Cardiac septum (tissue), 1 donor: ENCODE measurements around the gene ACSS3. TPM values are rescaled to one million over a fixed set of nuclear protein-coding genes. Genes with fewer than 3 reads are reported as not detected.
"Not testable (repeated sequence)": the region's sequence is repeated elsewhere in the genome, so short reads cannot be mapped to it uniquely, and the experiment has no call there.

Experiments
- DNase-seq: peaks from one replicate; pipeline ENCODE4 v3.0.0-alpha.2; 2020; ENCODE audit warnings: low spot score
- intact Hi-C: fragments of 100-400 bp; cut with DNase I; formaldehyde crosslinking; loops from one replicate; pipeline ENCODE4 v1.14.0; 2022
- long read RNA-seq: library from polyadenylated mRNA; unstranded; transcript quantifications from one replicate; pipeline ENCODE4 v2.0.0, GENCODE V29; 2021
- total RNA-seq: library from RNA; stranded (reverse); fragmentation: NEBNext Ultra II Directional; extraction: Animal tissue kit (Norgen Biotek cat#: 25700); gene quantifications from one replicate; pipeline ENCODE4 v1.2.1, GENCODE V29; 2021
- donor health status: DM: no; HTN: no; CAD: no.

ACSS3 gene, protein sequence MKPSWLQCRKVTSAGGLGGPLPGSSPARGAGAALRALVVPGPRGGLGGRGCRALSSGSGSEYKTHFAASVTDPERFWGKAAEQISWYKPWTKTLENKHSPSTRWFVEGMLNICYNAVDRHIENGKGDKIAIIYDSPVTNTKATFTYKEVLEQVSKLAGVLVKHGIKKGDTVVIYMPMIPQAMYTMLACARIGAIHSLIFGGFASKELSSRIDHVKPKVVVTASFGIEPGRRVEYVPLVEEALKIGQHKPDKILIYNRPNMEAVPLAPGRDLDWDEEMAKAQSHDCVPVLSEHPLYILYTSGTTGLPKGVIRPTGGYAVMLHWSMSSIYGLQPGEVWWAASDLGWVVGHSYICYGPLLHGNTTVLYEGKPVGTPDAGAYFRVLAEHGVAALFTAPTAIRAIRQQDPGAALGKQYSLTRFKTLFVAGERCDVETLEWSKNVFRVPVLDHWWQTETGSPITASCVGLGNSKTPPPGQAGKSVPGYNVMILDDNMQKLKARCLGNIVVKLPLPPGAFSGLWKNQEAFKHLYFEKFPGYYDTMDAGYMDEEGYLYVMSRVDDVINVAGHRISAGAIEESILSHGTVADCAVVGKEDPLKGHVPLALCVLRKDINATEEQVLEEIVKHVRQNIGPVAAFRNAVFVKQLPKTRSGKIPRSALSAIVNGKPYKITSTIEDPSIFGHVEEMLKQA
- total RNA-seq: 26.7 TPM
- long read RNA-seq, full-length matches to known transcripts: 17 of 23 reads
- long read RNA-seq, partial matches to known transcripts: 4 of 23 reads
- long read RNA-seq, other reads (novel, unspliced or antisense): 2 of 23 reads

GRCh38 chr12:81077686-81078441, at the start of gene ACSS3:
Gene ACSS3 (plus strand): TSS chr12:81078079. CDS start chr12:81078121, 42 bp downstream.
- peak; percentile 84 for DNase-seq
- intact Hi-C loops: loop anchor here (5.0 kb wide), 1 partner anchor 141 kb away; the partner anchor contains the start of gene LIN7A

DNA sequence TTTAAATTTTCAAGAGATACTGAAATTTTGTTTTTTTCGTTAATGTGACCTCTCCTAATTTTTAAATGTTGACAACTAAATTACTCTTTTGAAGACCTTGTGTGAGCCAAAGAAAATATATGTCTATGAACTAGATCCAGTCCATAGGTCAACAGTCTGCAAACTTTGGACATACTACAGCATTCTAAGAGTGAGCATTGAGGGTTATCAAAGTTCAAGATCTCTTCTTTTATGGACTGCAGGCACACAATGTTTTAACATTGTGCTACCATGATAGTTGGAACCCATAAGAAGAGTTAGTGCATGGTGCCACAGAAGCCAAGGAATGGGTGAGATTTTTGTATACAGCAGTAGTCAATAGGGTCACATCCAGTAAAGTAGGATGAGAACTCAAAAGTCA, 43.0 kb upstream of the ACSS3 start:
- intact Hi-C loops: no loop called here
- DNase-seq: no peak

- intact Hi-C loops: no loop called here
- no peak for DNase-seq
These were observed 38.6 kb upstream of the ACSS3 start for GRCh38 chr12:81039231-81039630.

GRCh38 chr12:81043979-81044740, 33.7 kb upstream of the ACSS3 start:
- DNase-seq: no peak
- intact Hi-C loops: no loop called here

- intact Hi-C loops, DNase-seq: not testable (repeated sequence)
These were observed 12.9 kb upstream of the ACSS3 start for GRCh38 chr12:81064971-81065370.

GRCh38 chr12:81070846-81071245, 7.0 kb upstream of the ACSS3 start:
- intact Hi-C loops: no loop called here
- no peak for DNase-seq

GRCh38 chr12:81075539-81075938, 2.3 kb upstream of the ACSS3 start:
- DNase-seq: no peak
- intact Hi-C loops: loop anchor here (5.0 kb wide), 1 partner anchor 138 kb away; the partner anchor contains the start of gene LIN7A

DNA sequence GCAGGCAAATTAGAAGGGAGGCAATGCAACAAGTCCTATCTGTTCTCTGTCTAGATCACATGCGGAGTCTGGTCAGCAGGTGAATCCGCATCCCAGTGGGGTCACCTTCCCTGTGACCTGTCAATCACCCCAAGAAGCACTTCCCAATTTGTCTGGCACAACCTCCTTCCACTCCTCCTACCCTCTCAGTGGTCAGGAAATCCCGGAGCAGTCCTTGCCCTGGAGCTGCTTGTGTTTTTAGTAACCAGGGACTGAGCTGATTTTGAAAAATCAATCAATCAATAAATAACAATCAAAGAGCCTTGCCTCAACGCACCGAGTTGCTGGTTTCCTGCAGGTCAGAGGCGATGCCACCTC, 572 bp upstream of the ACSS3 start:
- intact Hi-C loops: loop anchor here (5.0 kb wide), 1 partner anchor 140 kb away; the partner anchor contains the start of gene LIN7A
- DNase-seq: peak; percentile 77

DNA sequence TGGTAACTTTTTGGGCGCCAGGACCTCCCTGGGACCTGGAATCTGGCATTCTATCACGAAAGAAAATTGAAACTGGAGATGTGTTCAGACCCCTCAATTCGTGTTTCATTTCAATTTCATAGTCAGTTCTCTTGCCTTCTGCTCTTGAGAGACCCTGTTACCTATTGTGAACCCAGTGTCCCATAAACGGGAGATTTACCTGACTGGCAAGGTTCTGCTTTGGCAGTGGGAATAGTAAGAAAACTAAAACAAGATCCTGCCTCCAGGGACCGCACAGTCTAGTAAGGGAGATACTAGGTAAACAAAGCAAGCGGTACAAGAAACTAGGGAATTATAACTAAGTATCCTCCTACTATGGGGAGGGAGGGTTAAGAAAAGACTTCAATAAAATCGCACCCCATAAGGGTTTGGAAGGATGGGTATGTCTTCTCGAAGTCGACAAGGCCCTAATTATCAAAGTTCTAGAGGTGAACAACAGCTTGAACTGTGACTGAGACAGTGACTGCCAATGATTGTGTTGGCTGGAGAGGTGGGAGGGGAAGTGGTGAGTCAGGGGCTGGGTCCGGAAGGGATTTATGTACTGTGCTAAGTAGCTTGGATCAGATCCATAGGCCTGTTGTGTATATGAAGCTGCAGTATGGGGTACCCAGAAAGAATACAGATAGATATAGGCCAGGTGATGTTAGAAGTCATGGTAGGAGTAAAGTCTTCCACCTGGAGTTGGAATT, 754 bp downstream of the ACSS3 start:
- intact Hi-C loops: loop anchor here (5.0 kb wide), 1 partner anchor 141 kb away; the partner anchor contains the start of gene LIN7A
- no peak for DNase-seq

GRCh38 chr12:81079280-81080076, 1.6 kb downstream of the ACSS3 start:
- no peak for DNase-seq
- intact Hi-C loops: loop anchor here (5.0 kb wide), 1 partner anchor 142 kb away; the partner anchor contains the start of gene LIN7A

DNA sequence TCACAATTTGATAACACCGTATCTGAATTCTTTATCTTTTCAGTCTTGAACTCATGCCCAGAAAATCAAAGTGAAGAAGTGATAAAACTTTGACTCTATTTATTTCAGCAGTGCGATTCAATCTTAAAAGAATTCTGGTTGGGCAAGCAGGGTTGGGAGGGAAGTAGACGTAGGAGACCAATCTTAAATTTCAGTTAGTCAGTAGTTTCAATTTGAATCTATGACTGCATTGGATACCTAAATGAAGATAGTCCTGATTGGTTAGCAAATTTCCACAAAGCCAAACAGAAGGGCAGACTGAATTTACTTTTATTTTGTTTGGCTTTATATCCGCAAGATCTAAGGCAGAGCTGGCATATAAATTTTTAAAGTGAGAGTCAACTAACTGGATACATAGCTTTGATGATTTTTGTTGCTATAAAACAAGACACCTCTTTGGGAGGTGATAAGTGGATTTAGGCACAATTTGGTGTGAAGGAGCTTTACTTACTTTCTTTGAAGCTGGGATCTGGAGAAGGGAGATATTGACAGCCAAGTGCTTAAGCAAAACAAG, 2.6 kb downstream of the ACSS3 start:
- intact Hi-C loops: no loop called here
- DNase-seq: no peak

DNA sequence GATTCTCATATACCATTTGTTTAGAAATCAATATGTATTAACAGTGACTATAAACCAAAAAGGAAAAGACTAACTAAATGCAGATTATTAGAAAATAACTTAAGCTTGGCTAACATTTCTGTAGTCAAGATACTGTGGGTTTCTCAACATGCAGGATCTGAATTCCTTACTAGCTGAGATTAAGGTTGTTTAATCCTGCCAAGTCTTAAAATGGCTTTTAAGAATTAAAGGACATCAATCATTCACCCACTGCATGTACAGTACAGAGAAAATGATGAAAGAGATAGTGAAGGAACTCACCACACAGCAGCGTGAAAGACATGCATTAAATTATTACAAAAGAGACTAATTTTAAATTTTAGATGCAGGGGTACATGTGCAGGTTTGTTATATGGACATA, 3.8 kb downstream of the ACSS3 start:
- intact Hi-C loops: no loop called here
- DNase-seq: no peak

DNA sequence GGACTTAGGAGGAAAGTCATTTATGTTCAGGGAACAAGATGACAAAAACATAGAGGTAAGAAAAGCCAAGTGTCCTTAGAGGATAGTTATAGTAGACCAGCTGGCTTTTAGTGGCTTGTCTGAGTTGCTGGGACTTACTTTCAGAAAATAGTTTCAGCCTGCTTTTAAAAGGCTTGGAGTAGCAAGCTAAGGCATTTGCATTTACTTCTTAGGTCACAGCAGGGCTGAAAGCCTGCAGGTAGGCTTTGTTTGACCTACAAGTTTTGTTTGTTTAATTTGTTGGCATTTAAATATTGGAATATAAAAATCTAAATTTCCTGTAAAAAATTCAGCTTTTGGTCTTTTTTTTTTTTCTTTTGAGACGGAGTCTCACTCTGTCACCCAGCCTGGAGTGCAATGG, 5.1 kb downstream of the ACSS3 start:
- no peak for DNase-seq
- intact Hi-C loops: no loop called here

GRCh38 chr12:81083906-81084513, 6.1 kb downstream of the ACSS3 start:
- intact Hi-C loops: no loop called here
- DNase-seq: no peak

GRCh38 chr12:81084811-81085350, 7.0 kb downstream of the ACSS3 start:
- intact Hi-C loops: no loop called here
- no peak for DNase-seq

- DNase-seq: no peak
- intact Hi-C loops: no loop called here
These were observed 8.0 kb downstream of the ACSS3 start for GRCh38 chr12:81085832-81086231.

GRCh38 chr12:81086342-81086741, 8.5 kb downstream of the ACSS3 start:
- intact Hi-C loops: no loop called here
- DNase-seq: no peak
